HepG2 (cell line): ENCODE data around the gene SLX9. TPM values are rescaled to one million over a fixed set of nuclear protein-coding genes. Genes with fewer than 3 reads are reported as not detected.

ENCODE experiments used
- polyA plus RNA-seq, 8 experiments: library from polyadenylated mRNA; depleted of rRNA in 3 of 8; stranded (reverse) in 7 of 8; unstranded in 1 of 8; fragments of >200 nt; fragmentation: Illumina TruSeq in 4 of 8; extraction: Trizol in 4 of 8; gene quantifications; 2 replicates each; pipeline versions ENCODE4 v1.2.1 to v1.2.3, GENCODE V29; 2011 to 2016; ENCODE audit warnings: low read depth in 4 of 8, missing spikeins in 1 of 8, mixed read lengths in 1 of 8; ENCODE audit not compliant: insufficient read depth in 1 of 8
- total RNA-seq, 5 experiments: library from RNA; depleted of rRNA; stranded (reverse); fragments of >200 nt; fragmentation: Illumina TruSeq; extraction: Trizol; gene quantifications; 2 replicates each; pipeline ENCODE4 v1.2.3, GENCODE V29; 2016; ENCODE audit warnings: low read depth in 1 of 5

Gene SLX9
- total and polyA plus RNA-seq, 2 of the 13 experiments (the other 11 are each of a cell fraction or from before 2014, with no cell fraction given) = 21.0 to 47.1 TPM

Other genes with a start within 250 kb of the SLX9 start
- gene KRTAP10-12, start 242.9 kb upstream of the SLX9 start, total RNA-seq (2016; rRNA removed; fragmentation: Illumina TruSeq; extraction: Trizol) = not detected in 2 replicates
- gene KRTAP10-12, start 242.9 kb upstream of the SLX9 start, polyA plus RNA-seq (2011; rRNA removed) = not detected in 2 replicates
- gene TSPEAR, start 228.5 kb upstream of the SLX9 start, total RNA-seq (2016; rRNA removed; fragmentation: Illumina TruSeq; extraction: Trizol) = 0.07 and 0.18 TPM in 2 replicates
- gene TSPEAR, start 228.5 kb upstream of the SLX9 start, polyA plus RNA-seq (2011; rRNA removed) = 0.32 and 0.33 TPM in 2 replicates
- gene UBE2G2, start 138.2 kb upstream of the SLX9 start, total RNA-seq (2016; rRNA removed; fragmentation: Illumina TruSeq; extraction: Trizol) = 55.4 and 62.0 TPM in 2 replicates
- 92.0 and 106 TPM in 2 replicates for gene UBE2G2, start 138.2 kb upstream of the SLX9 start, polyA plus RNA-seq (2011; rRNA removed)
- 92.4 and 111 TPM in 2 replicates for gene SUMO3, start 122.0 kb upstream of the SLX9 start, total RNA-seq (2016; rRNA removed; fragmentation: Illumina TruSeq; extraction: Trizol)
- gene SUMO3, start 122.0 kb upstream of the SLX9 start, polyA plus RNA-seq (2011; rRNA removed) = 46.6 and 51.4 TPM in 2 replicates
- gene PTTG1IP, start 66.3 kb upstream of the SLX9 start, total RNA-seq (2016; rRNA removed; fragmentation: Illumina TruSeq; extraction: Trizol) = 89.4 and 161 TPM in 2 replicates
- 700 and 734 TPM in 2 replicates for gene PTTG1IP, start 66.3 kb upstream of the SLX9 start, polyA plus RNA-seq (2011; rRNA removed)
- 1.6 and 4.2 TPM in 2 replicates for gene ITGB2, start 19.1 kb upstream of the SLX9 start, total RNA-seq (2016; rRNA removed; fragmentation: Illumina TruSeq; extraction: Trizol)
- gene ITGB2, start 19.1 kb upstream of the SLX9 start, polyA plus RNA-seq (2011; rRNA removed) = 18.0 and 26.4 TPM in 2 replicates
- 9.2 and 10.0 TPM in 2 replicates for gene ADARB1, start 134.6 kb downstream of the SLX9 start, total RNA-seq (2016; rRNA removed; fragmentation: Illumina TruSeq; extraction: Trizol)
- 6.6 and 7.1 TPM in 2 replicates for gene ADARB1, start 134.6 kb downstream of the SLX9 start, polyA plus RNA-seq (2011; rRNA removed)